Ascending aorta (tissue), 2 donors: ENCODE results near the gene FOXP1. TPM values are rescaled to one million over a fixed set of nuclear protein-coding genes. Genes with fewer than 3 reads are reported as not detected.

Experiments used
- DNase-seq, 2 donors: peaks; one replicate each; pipeline ENCODE4 v3.0.0-alpha.2; 2019; ENCODE audit warnings: low spot score in 2 of 2
- H3K27ac ChIP-seq, 2 donors: fragments of 200-600 bp; sonication (generic); one replicate each; pipeline ENCODE4 v1.5.1; 2016 to 2017; ENCODE audit warnings: mild to moderate bottlenecking in 1 of 2
- H3K27me3 ChIP-seq: fragments of 200-600 bp; sonication (generic); one replicate; pipeline ENCODE4 v1.5.1; 2017
- H3K36me3 ChIP-seq, 2 donors: fragments of 200-600 bp; sonication (generic); one replicate each; pipeline ENCODE4 v1.5.1; 2016
- H3K4me1 ChIP-seq, 2 donors: fragments of 200-600 bp; sonication (generic); one replicate each; pipeline ENCODE4 v1.5.1; 2016 to 2017; ENCODE audit warnings: mild to moderate bottlenecking in 1 of 2
- H3K4me3 ChIP-seq, 2 donors: fragments of 200-600 bp; sonication (generic); one replicate each; pipeline ENCODE4 v1.5.1; 2016 to 2017; ENCODE audit warnings: mild to moderate bottlenecking in 1 of 2
- H3K9me3 ChIP-seq, 2 donors: fragments of 200-600 bp; sonication (generic); one replicate each; pipeline ENCODE4 v1.5.1; 2016
- CTCF ChIP-seq, 3 experiments: fragments of 200-600 bp in 2 of 3; fragments of 450-650 bp in 1 of 3; sonication (generic) in 2 of 3; IDR thresholded peaks; one replicate each; pipeline ENCODE4 v1.5.1; 2016 to 2019; ENCODE audit warnings: antibody characterized with exemption in 3 of 3, mild to moderate bottlenecking in 1 of 3, moderate library complexity in 1 of 3
- intact Hi-C: fragments of 100-400 bp; cut with DNase I; formaldehyde crosslinking; loops from one replicate; pipeline ENCODE4 v1.15.1; 2023
- total RNA-seq: library from RNA; depleted of rRNA; stranded (reverse); fragments of >200 nt; gene quantifications from one replicate; pipeline ENCODE4 v1.1.0, GENCODE V29; 2016

Gene FOXP1
- total RNA-seq, 1 donor from 2014 or later: 171 TPM

- Histone ChIP-seq H3K27me3 (no peaks in the 10 kb centered on the region), H3K36me3 (no peaks in the 10 kb centered on the region), H3K27ac (peak overlapping the region in 1 of 2 donors; percentile 19), H3K4me3 (no peak overlapping the region), H3K9me3 (no peaks in the 10 kb centered on the region), H3K4me1 (peaks cover 4 to 41% of the 10 kb centered on the region in 2 donors)
- TF ChIP-seq CTCF (IDR thresholded peaks at IDR 0.05): no peak
- intact Hi-C loops: no loop called here
- DNase-seq: no peak
Measured at GRCh38 chr3:71078723-71079525, 504.6 kb downstream of the FOXP1 start.

- no peak for TF ChIP-seq CTCF (IDR thresholded peaks at IDR 0.05)
- DNase-seq: no peak
- intact Hi-C loops: no loop called here
- H3K4me3 ChIP-seq: no peak overlapping the region
- H3K27me3 ChIP-seq: no peaks in the 10 kb centered on the region
- H3K4me1 ChIP-seq: peaks cover 4 to 41% of the 10 kb centered on the region in 2 donors
- H3K36me3 ChIP-seq: no peaks in the 10 kb centered on the region
- peak overlapping the region in 1 of 2 donors; percentile 17 for H3K27ac ChIP-seq
- no peaks in the 10 kb centered on the region for H3K9me3 ChIP-seq
Measured at GRCh38 chr3:71078199-71078598, 505.3 kb downstream of the FOXP1 start.

GRCh38 chr3:71077070-71077469, 506.5 kb downstream of the FOXP1 start:
- Histone ChIP-seq H3K36me3 (no peaks in the 10 kb centered on the region), H3K27me3 (no peaks in the 10 kb centered on the region), H3K4me1 (peaks cover 7 to 50% of the 10 kb centered on the region in 2 donors), H3K9me3 (no peaks in the 10 kb centered on the region), H3K27ac (peak overlapping the region; percentile 55 to 57), H3K4me3 (no peak overlapping the region)
- DNase-seq: no peak
- TF ChIP-seq CTCF (IDR thresholded peaks at IDR 0.05): no peak
- intact Hi-C loops: no loop called here

- H3K27ac ChIP-seq: peak overlapping the region; percentile 55 to 57
- no peak overlapping the region for H3K4me3 ChIP-seq
- peaks cover 7 to 46% of the 10 kb centered on the region in 2 donors for H3K4me1 ChIP-seq
- no peak for DNase-seq
- H3K9me3 ChIP-seq: no peaks in the 10 kb centered on the region
- no peaks in the 10 kb centered on the region for H3K27me3 ChIP-seq
- TF ChIP-seq CTCF (IDR thresholded peaks at IDR 0.05): no peak
- intact Hi-C loops: no loop called here
- no peaks in the 10 kb centered on the region for H3K36me3 ChIP-seq
Measured at GRCh38 chr3:71076361-71077002, 507.0 kb downstream of the FOXP1 start.

- TF ChIP-seq CTCF (IDR thresholded peaks at IDR 0.05): no peak
- DNase-seq: no peak
- no peaks in the 10 kb centered on the region for H3K36me3 ChIP-seq
- intact Hi-C loops: no loop called here
- H3K27ac ChIP-seq: peak overlapping the region; percentile 55 to 57
- no peaks in the 10 kb centered on the region for H3K27me3 ChIP-seq
- peaks cover 7 to 43% of the 10 kb centered on the region in 2 donors for H3K4me1 ChIP-seq
- H3K4me3 ChIP-seq: no peak overlapping the region
- H3K9me3 ChIP-seq: no peaks in the 10 kb centered on the region
Measured at GRCh38 chr3:71075494-71075893, 508.0 kb downstream of the FOXP1 start.
